ENCODE measurements around the gene SNX15.
"Not testable (repeated sequence)": the region's sequence is repeated elsewhere in the genome, so short reads cannot be mapped to it uniquely, and the experiment has no call there.

Gene SNX15

GRCh38 chr11:65021509-65021908 lies 5.7 kb upstream of the SNX15 start:
- ChIA-PET POLR2A (interaction anchor here (0.7 kb wide), 1 partner anchor 37 kb away, joined by 3 read pairs; no protein-coding TSS in a partner anchor), CTCF (interaction anchor here (1.7 kb wide), 1 partner anchor 8 kb away, joined by 13 read pairs; the partner anchor contains the start of gene ARL2)
- H3K4me3 ChIP-seq (ENCODE audit: low read depth, low read length): no peak overlapping the region
- no peak for DNase-seq (ENCODE audit: low read depth, low spot score)
- no peak for TF ChIP-seq CTCF (IDR thresholded peaks at IDR 0.05; ENCODE audit: insufficient read depth, low read length, missing control alignments)

GRCh38 chr11:65023502-65023901 lies 3.7 kb upstream of the SNX15 start:
- POLR2A ChIA-PET: not testable (repeated sequence)
- CTCF ChIA-PET: interaction anchor here (10.5 kb wide), 1 partner anchor 10 kb away, joined by 140 read pairs; the partner anchor contains the start of gene ARL2

GRCh38 chr11:65026810-65027209 lies 429 bp upstream of the SNX15 start:
- ChIA-PET CTCF (interaction anchor here (0.6 to 10.5 kb wide), 11 partner anchors 9 to 216 kb away, joined by 3 to 140 read pairs (median 3); partner anchors contain the start of genes ARL2, MEN1, SAC3D1 and TM7SF2), POLR2A (interaction anchor here (0.6 to 2.0 kb wide), 2 partner anchors 13 to 90 kb away, joined by 3 to 13 read pairs; partner anchors contain the start of gene ARL2)
- DNase-seq (ENCODE audit: low read depth, low spot score): no peak
- TF ChIP-seq CTCF (IDR thresholded peaks at IDR 0.05; ENCODE audit: insufficient read depth, low read length, missing control alignments): no peak
- peak overlapping the region; percentile 87 for H3K4me3 ChIP-seq (ENCODE audit: low read depth, low read length)

More at GRCh38 chr11:65023502-65023901, 3.7 kb upstream of the SNX15 start:
- H3K4me3 ChIP-seq (ENCODE audit: low read depth, low read length); DNase-seq (ENCODE audit: low read depth, low spot score): not testable (repeated sequence)

- ChIA-PET POLR2A (no interaction called here), CTCF (interaction anchor here (1.1 to 10.5 kb wide), 3 partner anchors 9 to 78 kb away, joined by 3 to 140 read pairs (median 6); partner anchors contain the start of genes ARL2 and SAC3D1)
- DNase-seq (ENCODE audit: low read depth, low spot score): no peak
- no peak overlapping the region for H3K4me3 ChIP-seq (ENCODE audit: low read depth, low read length)
- TF ChIP-seq CTCF (IDR thresholded peaks at IDR 0.05; ENCODE audit: insufficient read depth, low read length, missing control alignments): no peak
Observed at GRCh38 chr11:65032216-65032615, 5.0 kb downstream of the SNX15 start.

GRCh38 chr11:65034423-65034822 lies 7.2 kb downstream of the SNX15 start:
- CTCF ChIA-PET: interaction anchor here (2.6 kb wide), 1 partner anchor 21 kb away, joined by 16 read pairs; the partner anchor contains the start of gene ARL2
- POLR2A ChIA-PET: no interaction called here
- no peak for TF ChIP-seq CTCF (IDR thresholded peaks at IDR 0.05; ENCODE audit: insufficient read depth, low read length, missing control alignments)
- no peak overlapping the region for H3K4me3 ChIP-seq (ENCODE audit: low read depth, low read length)
- no peak for DNase-seq (ENCODE audit: low read depth, low spot score)

GRCh38 chr11:65035579-65035978 lies 8.3 kb downstream of the SNX15 start:
- CTCF ChIA-PET: interaction anchor here (1.2 to 2.6 kb wide), 3 partner anchors 8 to 147 kb away, joined by 3 to 16 read pairs (median 3); partner anchors contain the start of genes ARL2 and SNX15

More at GRCh38 chr11:65035579-65035978, 8.3 kb downstream of the SNX15 start:
- DNase-seq (ENCODE audit: low read depth, low spot score): no peak
- POLR2A ChIA-PET: no interaction called here
- no peak overlapping the region for H3K4me3 ChIP-seq (ENCODE audit: low read depth, low read length)
- no peak for TF ChIP-seq CTCF (IDR thresholded peaks at IDR 0.05; ENCODE audit: insufficient read depth, low read length, missing control alignments)
